GM23248 (cell line): Measurements from ENCODE around the gene NEBL.

ENCODE experiments used
- EZH2 ChIP-seq: fragments of 200-600 bp; sonication (generic); IDR thresholded peaks from 2 replicates; pipeline ENCODE4 v1.6.1; 2018; ENCODE audit warnings: antibody characterized with exemption, mild to moderate bottlenecking; ENCODE audit not compliant: insufficient read depth, poor library complexity, severe bottlenecking
- EZH2phosphoT487 ChIP-seq: fragments of 200-600 bp; sonication (generic); IDR thresholded peaks from 2 replicates; pipeline ENCODE4 v1.6.1; 2018; ENCODE audit warnings: antibody characterized with exemption, moderate library complexity, mild to moderate bottlenecking, low read depth; ENCODE audit not compliant: insufficient read depth

DNA sequence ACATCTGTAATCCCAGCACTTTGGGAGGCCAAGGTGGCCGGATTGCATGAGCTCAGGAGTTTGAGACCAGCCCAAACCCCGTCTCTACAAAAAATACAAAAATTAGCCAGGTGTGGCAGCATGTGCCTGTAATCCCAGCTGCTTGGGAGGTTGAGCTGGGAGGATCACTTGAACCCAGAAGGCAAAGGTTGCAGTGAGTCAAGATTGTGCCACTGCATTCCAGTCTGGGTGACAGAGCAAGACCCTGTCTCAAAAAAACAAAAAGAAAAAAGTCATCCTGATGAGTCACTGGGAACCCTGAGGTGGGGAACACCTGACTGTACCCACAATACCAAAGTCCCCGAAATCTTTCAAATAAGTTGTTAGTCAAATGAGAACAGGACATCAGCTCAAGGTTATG, 80.0 kb downstream of the NEBL start:
- no peak for TF ChIP-seq EZH2
- no peak for TF ChIP-seq EZH2phosphoT487
